ENCODE results near the gene ZNF655.
"Not testable (repeated sequence)": the region's sequence is repeated elsewhere in the genome, so short reads cannot be mapped to it uniquely, and the experiment has no call there.

Gene ZNF655, protein sequence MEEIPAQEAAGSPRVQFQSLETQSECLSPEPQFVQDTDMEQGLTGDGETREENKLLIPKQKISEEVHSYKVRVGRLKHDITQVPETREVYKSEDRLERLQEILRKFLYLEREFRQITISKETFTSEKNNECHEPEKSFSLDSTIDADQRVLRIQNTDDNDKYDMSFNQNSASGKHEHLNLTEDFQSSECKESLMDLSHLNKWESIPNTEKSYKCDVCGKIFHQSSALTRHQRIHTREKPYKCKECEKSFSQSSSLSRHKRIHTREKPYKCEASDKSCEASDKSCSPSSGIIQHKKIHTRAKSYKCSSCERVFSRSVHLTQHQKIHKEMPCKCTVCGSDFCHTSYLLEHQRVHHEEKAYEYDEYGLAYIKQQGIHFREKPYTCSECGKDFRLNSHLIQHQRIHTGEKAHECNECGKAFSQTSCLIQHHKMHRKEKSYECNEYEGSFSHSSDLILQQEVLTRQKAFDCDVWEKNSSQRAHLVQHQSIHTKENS

DNA sequence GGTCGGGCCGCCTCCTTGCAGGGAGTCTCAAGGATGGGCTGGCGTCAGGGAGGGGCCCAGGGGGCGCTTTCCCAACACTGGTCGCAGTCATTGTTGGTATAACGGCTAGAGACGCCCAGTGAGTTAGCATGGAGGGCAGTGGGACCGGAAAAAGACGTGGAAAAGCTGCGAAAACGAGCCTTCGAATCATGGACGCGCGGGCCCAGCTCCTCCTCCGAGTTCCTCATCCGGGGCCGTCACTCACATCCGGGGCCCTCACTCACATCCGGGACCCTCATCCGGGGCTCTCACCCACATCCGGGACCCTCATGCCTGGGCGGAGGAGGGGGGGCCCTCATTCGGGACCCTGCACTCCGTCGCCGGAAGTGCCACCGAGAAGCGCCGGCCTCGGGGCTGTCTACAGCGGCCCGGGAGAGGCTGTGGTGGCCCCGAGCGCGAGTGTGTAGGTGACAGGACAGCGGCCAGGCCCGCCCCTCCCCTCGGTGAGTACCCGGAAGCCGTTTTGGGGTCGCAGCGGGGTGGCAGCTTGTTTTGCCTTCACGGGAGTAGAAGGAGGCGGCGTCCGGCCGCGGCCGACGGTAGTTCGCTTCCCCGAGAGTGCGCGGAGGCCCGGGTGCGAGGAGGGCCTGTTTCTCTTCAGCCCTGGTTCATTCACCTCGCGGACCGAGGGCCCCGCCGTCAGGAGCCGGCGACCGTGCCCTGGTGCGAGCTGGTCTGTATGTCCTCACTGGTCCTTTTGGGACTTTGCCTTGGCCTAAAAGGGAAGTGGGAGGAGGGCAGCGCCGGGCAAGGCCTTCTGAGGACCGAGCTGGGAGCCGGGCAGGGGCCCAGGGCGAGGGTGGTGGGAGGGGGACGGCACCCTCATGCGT, at the start of gene ZNF655:
TSS of gene ZNF655 (plus strand) at position 337 of the 869 bp plus-strand sequence. CDS start 1,918 bp downstream, outside the sequence.
- DNase-seq = peak; percentile 97

DNA sequence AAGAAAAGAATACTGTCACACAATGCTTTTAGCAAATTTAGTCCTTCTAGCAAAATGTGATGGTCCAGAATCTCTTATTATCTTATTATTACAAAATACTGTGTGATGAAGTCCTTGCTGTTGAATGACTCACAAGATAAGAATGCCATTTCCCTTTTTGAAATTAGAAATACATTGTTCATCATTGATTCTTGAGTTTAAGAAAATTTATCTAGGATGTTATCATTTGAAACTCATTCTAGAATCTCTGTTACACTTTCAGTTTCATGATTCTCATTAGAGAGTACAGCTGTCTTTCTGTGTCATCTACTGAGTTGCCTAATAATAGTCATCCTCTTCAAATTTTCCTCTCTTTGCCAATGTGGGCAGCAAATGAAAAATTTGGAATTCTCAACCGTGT, 44.4 kb upstream of the ZNF655 start:
- no peak for DNase-seq

DNA sequence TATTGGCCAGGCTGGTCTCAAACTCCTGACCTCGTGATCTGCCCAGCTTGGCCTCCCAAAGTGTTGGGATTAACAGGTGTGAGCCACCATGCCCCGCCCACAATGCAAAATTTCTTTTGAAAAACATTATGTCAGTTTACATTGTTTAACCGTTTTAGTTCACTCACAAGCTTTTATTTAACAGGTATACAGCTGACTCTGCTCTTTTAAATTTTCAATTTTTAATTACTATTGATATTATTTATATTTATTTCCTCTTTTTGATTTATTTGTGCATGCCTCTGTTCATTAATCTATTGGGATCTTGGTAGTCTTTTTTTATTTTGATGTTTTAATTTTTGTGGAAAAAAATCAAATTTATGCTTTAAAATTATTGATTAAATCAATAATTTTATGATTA, 37.0 kb upstream of the ZNF655 start:
- DNase-seq = no peak

DNA sequence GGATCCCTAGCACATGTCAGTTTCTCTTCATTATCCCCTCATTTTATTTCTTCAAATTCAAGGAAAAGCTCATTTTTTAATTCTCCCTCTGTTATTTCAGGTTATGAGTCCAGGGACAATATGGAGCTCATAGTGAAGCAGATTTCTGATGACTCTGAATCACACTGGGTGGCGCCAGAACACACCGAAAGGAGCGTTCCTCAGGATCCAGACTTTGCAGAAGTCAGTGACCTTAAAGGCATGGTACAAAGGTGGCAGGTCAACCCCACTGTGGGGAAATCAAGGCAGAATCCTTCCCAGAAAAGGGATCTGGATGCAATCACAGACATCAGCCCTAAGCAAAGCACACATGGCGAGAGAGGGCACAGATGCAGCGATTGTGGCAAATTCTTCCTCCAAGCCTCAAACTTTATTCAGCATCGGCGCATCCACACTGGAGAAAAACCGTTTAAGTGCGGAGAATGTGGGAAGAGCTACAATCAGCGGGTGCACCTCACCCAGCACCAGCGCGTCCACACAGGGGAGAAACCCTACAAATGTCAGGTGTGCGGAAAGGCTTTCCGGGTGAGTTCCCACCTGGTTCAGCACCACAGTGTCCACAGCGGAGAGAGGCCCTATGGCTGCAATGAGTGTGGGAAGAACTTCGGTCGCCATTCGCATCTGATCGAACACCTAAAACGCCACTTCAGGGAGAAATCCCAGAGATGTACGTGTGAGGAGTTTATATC, 32.6 kb upstream of the ZNF655 start:
- DNase-seq = no peak

DNA sequence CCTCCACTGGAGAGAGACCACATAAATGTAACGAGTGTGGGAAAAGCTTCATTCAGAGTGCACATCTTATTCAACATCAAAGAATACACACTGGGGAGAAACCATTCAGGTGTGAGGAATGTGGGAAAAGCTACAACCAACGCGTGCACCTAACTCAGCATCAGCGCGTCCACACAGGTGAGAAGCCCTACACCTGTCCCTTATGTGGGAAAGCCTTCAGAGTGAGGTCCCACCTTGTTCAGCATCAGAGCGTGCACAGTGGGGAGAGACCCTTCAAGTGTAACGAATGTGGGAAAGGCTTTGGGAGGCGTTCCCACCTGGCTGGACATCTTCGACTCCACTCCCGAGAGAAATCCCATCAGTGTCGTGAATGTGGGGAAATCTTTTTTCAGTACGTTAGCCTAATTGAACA, 27.1 kb upstream of the ZNF655 start:
- DNase-seq = no peak

DNA sequence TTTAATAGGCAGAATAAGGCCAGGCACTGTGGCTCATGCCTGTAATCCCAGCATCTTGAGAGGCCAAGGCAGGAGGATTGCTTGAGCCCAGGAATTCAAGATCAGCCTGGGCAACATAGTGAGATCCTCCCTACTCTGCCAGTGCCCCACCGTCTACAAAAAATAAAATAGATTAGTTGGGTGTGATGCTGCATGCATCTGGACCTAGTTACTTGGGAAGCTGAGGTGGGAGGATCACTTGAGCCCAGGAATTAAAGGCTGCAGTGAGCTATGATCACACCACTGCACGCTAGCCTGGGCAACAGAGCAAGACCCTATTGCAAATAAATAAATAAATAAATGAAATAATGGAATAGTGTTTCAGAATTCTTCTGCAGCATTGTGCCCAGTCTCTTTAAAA, 22.8 kb upstream of the ZNF655 start:
- no peak for DNase-seq

DNA sequence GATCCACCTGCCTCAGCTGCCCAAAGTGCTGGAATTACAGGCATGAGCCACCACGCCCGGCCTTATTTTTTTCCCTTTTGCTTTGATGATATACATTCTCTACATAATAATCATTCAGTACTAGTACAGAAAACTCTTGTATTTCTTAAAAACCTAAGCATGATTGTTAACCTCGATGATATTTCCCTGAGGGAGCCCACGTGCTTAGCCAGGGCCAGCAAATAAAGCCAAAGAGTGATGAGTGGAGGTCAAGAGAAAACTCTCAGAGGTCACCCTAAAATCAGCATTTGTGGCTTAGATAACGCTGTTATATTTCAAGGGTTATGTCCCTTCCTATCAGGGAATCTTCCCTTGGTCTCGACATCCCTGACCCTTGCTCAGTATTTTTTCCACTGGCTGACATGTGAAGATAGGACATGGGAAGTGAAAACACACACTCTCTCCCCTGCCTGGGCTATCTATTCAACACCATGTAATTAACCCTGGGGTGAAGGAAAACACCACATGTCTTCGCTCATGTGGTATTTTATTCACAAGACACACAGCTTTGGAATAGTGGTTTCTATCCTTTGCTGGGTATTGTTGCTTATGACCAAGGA, 19.1 kb upstream of the ZNF655 start:
- DNase-seq = no peak

DNA sequence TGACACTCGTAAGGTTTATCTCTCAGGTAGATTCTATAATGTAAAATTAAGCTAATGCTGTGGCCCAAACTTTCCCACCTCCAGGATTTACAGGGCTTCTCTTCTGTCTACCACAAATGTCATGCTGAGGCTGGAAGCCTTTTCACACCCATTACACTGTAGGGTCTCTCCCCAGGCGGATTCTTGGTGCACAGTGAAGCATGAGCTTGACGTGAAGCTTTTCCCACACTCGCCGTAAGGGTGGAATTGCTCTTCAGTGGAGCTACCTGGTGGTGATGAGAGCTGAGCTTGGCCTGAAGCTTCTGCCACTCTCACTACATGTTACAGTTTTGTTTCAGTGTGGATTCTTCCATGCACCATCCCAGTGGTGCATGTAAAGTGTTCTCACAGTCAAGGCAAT, 17.9 kb upstream of the ZNF655 start:
- DNase-seq = no peak

DNA sequence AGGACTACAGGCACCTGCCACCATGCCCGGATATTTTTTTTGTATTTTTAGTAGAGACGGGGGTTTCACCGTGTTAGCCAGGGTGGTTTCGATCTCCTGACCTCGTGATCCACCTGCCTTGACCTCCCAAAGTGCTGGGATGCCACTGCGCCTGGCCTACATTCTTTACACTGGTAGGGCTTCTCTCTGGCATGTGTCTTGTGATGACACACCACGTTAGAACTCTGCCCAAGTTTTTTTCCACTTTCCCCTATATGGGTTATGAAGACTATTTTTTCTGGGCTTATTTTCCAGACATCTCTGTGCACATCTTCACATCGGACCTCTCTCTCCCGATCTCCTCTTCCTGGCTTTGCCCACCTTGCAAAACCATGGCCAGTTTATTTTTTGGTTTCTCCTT, 17.2 kb upstream of the ZNF655 start:
- no peak for DNase-seq

DNA sequence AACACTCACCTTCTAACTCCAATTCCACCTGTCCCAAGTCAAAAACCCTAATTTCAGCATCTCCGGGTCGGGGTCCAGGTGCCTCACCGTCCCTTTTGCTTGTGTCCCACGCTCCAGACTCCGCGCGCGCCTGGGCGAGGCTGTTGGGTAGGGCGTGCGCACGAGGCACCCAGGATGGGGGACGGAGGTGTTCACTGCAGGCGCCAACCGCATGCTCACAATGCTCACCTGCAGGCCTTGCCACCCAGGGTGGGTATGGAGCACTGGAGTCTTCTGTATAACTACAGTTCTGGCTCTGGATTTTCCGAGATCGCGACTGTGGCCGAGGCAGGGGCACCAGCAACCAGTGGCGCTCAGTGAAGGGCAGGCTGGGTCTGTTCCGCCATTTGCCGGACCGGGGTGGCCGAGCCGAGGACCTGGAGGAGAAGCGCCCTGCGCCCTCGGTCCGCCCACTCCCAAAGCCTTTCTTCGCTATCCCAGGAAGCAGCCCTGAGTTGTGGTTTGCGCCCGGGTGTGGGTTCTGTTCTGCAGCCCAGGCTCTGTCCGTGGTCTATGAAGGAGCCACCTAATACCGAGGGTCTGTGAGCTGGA, 15.3 kb upstream of the ZNF655 start:
- no peak for DNase-seq

DNA sequence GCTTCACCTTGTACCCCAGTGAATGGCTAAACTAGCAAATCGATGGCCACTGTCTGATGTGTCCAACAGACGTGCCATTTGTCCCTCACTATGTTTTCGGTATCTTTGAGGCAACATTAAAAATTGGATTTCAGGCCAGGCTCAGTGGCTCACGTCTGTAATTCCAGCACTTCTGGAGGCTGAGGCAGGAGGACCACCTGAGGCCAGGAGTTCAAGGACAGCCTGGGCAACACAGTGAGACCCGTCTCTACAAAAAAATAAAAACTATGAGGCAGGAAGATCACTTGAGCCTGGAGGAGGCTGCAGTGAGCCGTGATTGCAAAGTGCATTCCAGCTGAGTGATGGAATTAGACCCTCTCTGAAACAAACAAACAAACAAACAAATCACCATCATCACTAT, 14.5 kb upstream of the ZNF655 start:
- no peak for DNase-seq

DNA sequence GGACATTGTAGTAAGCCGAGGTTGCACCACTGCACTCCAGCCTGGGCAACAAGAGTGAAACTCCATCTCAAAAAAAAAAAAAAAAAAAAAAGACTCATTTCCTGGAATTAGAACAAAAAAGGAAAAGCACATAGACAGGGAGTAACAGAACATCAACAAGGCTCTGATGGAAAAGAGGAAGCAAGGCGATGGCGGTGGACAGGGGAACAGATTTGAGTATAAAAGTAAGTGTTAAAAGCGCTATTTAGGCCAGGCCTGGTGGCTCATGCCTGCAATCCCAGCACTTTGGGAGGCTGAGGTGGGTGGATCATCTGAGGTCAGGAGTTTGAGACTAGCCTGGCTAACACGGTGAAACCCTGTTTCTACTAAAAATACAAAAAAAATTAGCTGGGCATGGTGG, 13.1 kb upstream of the ZNF655 start:
- DNase-seq = not testable (repeated sequence)

DNA sequence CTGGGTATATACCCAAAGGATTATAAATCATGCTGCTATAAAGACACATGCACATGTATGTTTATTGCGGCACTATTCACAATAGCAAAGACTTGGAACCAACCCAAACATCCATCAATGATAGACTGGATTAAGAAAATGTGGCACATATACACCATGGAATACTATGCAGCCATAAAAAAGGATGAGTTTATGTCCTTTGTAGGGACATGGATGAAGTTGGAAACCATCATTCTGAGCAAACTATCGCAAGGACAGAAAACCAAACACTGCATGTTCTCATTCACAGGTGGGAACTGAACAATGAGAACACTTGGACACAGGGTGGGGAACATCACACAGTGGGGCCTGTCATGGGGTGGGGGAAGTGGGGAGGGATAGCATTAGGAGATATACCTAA, 8.9 kb upstream of the ZNF655 start:
- DNase-seq = not testable (repeated sequence)

DNA sequence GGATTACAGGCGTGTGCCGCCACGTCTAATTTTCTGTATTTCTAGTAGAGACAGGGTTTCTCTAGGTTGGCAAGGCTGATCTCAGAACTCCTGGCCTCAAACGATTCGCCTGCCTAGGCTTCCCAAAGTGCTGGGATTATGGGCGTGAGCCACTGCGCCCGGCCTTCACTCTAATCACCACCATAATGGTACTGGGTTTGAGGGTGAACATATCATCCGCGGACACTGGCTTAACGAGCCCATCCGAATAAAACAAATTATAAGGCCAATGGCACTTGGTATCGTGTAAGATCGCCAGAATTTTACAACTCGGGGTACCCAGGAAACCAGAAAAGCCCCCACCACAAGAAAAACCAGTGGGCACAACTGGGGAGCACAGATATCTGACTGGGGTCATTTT, 7.1 kb upstream of the ZNF655 start:
- DNase-seq = no peak

DNA sequence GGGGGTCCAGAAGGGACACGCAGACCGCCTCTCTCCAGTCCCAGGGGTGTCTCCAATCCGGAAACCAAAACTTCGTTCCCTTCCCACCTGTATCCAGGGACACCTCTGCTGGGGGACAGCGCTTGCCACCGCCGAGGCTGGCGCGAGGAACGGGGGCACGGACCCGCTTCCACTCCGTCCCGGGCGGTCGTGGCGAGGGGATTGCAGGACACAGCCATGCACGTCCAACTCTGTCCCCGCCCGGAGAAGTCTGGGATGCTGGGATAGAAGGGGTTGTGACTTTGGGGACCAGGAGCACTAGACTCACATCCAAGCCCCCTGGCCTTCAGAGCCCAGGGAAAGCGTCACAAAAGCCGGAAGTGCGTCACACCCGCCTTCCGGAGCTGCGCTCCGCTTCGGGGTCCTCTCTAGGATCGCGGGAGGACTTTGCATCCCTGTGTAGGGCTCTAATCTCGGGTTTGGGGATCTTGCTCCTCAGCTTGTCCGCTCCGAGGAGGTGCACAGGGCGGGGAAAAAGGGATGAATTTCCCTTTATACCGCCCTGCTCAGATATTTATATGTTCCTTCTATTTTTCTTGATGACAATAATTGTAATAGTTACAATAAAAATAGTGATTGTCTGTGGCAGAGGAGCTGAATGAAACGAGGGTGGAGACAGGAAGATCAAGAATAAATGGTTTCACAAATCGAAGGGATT, 6.5 kb upstream of the ZNF655 start, which contains the start of gene FAM200A:
TSS of gene FAM200A (minus strand) at position 348 of the 697 bp plus-strand sequence. CDS start 3,707 bp downstream, outside the sequence.
- peak; percentile 89 for DNase-seq

DNA sequence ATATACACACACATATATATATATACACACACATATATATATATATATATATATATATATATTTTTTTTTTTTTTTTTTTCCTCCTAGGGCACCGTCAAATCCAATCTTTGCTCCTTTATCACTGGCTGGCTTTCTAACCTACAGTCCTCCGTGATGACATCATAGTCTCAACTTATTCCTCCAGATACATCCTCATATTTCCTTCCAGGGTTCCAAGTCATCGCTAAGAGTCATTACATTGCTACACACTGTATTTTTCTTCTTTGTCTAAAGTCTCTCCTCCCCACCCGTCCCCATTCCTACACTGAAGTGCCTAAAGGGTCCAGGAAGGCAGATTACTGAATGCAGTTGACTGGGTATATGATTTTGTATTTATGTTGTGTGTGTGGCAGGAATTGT, 5.4 kb upstream of the ZNF655 start:
- DNase-seq = no peak

DNA sequence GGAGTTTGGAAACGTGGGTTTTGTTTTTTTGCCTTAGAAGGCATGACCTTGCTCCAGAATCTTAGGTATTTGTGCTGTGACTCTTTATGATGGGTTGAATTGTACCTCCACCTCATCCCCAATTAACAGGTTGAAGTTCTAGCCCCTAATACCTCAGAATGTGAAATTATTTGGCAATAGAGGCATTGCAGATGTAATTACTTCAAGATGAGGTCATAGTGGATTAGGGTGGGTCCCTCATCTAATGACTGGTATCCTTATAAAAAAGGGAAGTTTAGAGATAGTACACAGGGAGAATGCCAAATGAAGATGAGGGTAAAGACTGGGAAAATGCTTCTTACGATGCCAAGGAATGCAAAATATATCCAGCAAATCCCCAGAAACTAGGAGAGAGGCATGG, 3.5 kb upstream of the ZNF655 start:
- no peak for DNase-seq

DNA sequence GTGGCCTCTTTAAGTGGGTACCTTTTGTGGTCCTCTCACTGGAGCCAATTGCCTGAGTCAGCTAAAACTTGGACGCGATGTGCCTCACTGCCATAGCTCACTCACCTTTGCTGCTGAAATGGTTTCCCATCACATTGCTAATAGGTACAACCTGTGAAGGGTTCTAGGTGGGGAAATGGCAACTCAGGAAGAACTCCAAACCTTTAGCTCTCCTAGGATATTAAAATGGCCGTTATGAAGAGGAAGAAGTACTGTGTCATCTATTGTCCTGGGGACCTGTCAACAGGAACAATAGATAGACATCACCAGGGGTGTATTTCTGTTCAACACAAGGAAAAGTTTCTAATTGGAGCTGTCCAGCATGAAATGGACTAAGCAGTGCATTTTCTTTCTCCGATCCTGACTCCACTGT, 1.2 kb upstream of the ZNF655 start:
- DNase-seq = no peak

DNA sequence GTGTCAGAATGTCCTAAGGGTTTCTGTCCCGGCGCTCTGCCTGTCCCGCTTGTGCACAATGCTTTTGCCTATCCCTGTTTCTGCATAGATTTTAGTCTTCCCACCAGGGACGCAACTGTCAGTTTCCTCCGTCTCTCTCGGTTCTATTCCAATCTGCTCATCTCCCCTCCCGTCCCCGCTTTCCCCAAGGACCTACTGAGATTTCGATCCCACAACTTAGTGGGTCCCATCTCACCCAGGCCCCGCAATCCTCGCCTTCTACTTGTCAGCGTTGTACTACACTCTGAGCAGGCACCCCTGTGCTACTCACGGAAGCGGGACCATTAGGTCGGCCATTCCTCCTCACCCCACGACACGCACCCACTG, 519 bp upstream of the ZNF655 start:
- no peak for DNase-seq

DNA sequence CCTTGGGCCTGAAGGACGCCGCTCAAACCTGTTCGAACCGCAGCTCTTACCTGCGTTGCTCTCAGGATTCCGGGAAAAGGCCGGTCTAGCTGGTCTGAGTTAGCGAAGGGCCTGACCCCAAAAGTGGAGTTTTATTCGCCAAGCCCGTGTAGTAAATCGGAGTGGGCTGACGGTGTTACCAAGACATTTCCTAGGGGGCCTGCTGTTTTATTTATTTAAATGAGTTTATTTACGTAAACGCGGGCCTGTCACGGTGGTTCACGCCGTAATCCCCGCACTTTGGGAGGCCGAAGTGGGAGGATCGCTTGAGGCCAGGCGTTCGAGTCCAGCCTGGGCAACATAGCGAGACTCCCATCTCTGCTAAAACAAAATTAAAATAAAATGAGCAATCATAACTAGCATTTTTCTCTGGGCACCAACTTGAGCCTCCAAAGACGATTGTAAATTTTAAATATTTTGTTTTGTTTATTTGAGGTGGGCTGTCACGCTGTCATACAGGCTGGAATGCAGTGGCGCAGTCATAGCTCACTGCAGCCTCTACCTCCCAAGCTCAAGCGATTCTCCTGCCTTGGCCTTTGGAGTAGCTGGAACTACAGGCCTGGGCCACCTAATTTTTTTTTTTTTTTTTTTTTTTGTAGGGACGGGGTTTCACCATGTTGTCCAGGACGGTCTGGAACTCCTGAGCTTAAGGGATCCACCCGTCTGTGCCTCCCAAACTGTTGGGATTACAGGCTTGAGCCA, 903 bp downstream of the ZNF655 start:
- DNase-seq = no peak

Data from islet precursor cell (in vitro differentiated cells).